Measurements from ENCODE around the gene ZNF19.

ZNF19 gene

DNA sequence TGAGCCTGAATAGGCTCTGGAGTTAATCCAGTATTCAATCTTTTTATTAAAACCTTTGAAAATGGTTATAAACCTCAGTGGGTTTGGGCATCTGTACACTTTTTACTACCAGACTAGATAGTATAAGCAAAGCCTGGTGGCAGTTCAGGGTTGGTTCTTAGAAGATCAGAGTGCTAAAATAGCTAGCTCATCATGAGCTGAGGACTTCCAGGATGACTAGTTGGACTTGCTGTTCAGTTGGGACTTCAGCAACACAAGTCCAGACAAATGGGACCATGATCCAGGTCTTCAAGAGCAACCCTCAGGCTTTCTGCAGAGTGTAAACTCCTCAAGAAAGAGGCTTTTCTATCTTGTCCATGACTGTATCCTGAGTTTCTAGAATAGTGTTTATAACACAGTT lies 1.2 kb upstream of the ZNF19 start:
- no peak for DNase-seq (ENCODE audit: low read depth in 3 of 3)

DNA sequence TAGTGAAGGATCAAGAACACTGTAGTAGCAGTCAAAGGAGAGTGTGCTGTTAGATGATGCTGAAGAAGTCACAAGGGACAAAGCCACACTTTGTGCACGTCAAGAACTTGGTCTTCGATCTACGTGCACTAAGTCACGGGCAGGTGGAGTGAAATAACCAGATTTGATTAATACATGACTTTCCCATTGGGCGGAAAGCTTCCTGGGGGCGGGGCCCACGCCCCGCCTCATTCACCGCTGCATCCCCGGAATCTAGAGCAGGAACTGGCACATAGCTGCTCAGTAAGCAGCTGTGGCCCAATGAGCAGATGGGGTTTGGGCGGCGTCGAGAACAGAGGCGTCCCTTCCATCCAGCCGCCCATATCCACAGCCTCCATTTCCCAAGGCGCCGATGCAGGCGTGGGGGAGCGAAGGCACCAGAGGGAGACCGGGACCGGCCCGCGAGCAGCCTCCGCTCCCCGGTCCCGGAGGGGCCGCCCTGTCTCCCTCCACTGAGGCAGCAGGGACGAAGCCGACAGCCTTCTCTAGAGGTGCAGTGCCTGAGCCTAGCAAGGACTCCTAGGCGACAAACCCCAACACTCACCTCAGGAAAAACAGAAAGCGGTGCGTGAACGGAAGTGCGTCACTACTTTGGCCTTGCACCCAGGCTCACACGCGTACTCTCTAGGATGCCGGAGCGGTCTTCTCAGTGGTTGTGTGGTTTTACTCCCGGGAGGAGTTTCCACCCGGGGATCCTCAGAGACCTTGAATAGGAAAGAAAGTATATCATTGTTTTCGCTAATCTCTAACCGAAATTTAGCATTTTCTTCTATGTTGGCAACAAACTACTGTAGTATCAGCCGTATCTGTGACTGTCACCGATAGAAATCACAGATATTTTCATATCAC lies 4.9 kb downstream of the ZNF19 start:
- peak; percentile 51 to 67 (median 62) for DNase-seq (ENCODE audit: low read depth in 3 of 3)

DNA sequence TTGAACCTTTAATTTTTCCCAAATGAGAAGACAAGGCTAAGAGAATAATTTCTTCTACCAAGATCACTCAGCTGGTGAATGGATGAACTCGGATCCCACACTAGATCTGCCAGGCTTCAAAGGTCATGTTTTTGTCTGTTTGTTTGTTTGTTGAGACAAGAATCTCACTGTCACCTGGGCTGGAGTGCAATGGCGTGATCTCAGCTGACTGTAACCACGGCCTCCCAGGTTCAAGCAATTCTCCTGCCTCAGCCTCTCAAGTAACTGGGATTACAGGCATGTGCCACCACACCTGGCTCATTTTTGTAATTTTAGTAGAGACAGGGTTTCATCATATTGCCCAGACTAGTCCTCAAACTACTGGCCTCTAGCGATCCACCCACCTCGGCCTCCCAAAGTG lies 6.6 kb downstream of the ZNF19 start:
- DNase-seq (ENCODE audit: low read depth in 3 of 3) = no peak

DNA sequence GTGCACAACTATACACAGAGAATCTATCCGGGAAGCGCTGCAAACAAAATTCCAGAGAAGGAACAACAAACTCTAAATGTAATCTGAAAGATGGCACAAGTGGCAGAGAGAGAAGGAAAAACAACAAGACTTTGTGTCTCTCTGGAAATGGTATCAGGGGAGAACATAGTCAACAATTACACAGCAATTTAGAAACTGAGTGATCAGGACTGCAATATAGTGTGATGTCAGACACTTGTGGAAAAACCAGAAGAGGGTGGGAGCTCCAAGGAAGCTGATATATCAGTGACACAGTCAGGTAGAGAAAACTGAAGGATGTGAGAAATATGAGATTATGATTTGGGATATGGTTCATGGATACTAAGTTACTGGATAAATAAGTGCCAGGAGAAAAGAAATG lies 8.2 kb downstream of the ZNF19 start:
- DNase-seq (ENCODE audit: low read depth in 3 of 3) = no peak

DNA sequence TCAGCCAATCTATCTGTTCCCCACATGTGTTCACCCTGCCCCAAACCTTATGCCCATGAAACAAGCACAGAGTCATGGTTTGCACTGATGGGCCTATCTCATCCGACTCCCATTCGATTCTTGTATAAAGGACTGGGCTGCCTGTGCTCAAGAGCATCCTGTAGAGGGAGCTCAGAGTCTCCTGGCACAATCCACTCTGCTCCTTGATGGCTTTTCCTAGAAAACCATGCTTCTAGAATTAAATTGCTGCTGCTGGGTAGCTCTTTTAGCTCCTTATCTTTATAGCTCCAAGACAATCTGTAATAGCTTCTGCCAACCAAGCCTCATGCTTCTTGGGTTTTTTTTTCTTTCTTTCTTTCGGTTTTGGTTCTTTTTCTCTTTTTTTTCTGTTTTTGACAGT lies 9.7 kb downstream of the ZNF19 start:
- no peak for DNase-seq (ENCODE audit: low read depth in 3 of 3)

DNA sequence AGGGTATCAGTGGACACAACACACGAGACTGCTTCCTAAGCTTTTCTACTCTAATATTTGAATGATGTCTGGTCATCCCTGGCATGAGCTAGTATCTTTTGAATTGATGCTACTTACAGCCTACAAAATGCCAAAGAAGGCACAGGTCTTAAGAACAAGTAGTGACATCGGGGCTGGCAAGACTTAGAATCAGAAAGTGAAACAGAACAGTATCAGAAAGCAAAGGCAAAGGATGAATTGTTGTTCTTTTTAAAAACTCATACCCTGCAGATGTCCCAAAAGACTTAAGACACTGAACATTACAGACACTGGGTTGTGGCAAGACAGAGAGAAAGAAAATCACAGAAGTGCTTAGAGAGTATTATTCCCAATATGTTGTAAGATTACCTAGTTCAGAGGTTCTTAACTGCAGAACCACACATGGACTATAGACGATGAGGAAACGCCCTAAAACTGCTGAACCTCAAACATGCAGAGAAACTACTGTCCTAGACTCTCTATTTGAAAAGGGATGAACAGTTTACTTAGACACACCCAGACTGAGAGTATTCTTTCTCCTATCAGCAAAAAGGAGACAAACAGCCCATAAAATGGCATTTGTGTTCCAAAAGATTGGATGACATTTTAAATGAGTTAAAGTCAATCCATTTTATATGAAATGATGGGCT lies 12.5 kb downstream of the ZNF19 start:
- no peak for DNase-seq (ENCODE audit: low read depth in 3 of 3)

DNA sequence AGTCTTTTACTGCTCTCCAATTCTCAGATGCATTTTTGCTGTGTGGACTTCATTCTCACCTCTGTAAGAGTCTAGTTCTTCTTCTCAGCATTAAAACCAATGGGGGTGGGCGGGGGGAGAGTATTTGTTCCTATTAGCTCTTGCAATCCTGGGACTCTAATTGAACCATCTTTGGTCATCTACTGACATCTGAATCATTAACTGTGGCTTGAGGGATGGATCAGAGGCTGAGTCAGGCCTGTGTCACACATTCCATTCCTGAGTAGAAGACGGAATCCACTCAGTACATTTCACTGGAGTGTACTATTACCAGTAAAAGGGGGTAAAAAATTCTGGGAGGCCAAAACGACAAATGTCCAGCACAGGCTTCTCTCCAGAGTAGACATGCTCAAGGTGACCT lies 14.3 kb downstream of the ZNF19 start:
- no peak for DNase-seq (ENCODE audit: low read depth in 3 of 3)

DNA sequence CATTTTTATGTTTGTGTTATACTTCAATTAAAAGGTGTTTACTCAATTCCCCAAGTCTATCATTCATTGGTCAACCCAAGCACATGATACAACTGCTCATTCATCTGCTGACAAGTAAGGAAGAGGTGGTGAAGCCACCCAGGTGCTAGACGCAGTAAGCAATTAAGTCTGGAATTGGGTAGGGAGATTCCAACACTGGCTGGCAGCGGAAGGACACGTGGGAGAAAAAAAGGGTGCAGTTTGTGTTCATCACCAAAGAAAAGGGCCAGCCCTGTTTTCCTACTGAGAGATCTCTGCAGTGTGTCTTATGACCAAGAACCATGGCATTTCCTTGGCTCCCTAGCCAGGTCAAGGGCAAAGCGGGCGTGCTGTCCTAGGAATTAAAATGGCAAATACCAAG lies 15.2 kb downstream of the ZNF19 start:
- DNase-seq (ENCODE audit: low read depth in 3 of 3) = no peak

DNA sequence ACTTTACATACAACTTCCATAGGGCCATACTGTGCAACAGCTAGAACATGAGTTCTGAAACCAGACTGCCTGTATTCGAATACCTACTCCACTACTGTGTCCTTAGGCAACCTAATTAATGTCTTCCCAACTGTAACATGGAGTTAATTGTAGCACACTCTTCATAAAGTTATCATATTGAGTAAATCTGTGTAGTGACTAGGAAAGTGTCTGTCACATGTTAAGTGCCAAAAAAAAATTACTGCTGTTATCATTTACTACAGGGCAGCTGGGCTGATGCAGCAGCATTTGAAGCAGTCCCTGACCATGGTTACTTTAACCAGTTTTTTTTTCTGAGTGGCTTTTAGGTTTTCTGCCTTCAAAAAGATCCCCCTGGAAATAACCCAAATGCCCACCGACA lies 16.2 kb downstream of the ZNF19 start:
- no peak for DNase-seq (ENCODE audit: low read depth in 3 of 3)

DNA sequence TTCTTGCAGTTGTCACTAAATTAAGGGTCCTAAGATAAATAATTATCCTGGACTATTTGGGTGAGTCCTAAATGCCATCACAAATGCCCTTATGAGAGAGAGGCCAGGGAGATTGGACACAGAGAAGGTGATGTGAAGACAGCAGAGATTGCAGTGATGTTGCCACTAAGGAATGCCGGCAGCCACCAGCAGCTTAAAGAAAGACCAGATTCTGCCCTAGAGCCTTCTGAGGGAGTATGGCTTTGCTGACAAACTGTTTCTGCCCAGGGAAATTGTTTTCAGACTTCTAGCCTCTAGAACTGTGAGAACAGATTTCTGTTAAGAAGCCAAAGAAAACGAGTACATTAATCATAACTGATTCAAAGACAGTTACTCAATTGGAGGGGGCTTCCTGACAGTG lies 17.1 kb downstream of the ZNF19 start:
- DNase-seq (ENCODE audit: low read depth in 3 of 3) = no peak

DNA sequence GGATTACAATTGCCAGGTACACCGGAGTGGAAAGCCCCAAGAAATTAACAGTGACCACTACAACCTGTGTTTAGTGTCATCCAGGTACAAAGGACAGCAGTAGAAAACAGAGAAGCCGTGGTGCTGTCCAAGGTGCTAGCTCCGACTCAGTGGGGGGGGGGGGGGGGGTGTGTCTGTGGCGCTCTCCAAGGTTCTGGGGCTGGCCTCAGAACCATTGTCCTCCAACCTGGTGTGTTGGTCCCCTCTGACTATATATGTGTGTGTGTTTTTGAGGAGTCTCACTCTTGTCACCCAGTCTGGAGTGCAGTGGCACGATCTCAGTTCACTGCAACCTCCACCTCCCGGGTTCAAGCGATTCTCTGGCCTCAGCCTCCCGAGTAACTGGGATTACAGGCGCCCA lies 21.3 kb downstream of the ZNF19 start:
- peak in 1 of 3 donors; percentile 15 for DNase-seq (ENCODE audit: low read depth in 3 of 3)

DNA sequence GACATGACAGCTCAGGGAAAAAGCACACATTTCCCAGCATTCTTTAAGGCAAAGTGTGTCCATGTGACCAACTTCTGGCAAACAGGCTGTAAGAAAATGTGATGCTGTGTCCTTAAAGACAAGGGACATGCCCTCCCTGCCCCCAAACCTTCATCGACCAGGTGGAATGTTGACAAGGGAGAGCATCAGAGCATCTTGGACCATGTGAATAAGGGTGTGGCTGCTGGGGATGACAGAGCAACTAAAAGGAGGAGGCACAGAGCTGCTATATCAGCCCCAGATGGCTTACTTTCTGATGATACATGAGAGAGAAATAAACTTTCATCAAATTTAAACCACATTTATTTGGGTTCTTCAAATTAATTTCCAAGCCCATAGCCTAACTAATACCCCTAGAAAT lies 24.9 kb downstream of the ZNF19 start:
- no peak for DNase-seq (ENCODE audit: low read depth in 3 of 3)

DNA sequence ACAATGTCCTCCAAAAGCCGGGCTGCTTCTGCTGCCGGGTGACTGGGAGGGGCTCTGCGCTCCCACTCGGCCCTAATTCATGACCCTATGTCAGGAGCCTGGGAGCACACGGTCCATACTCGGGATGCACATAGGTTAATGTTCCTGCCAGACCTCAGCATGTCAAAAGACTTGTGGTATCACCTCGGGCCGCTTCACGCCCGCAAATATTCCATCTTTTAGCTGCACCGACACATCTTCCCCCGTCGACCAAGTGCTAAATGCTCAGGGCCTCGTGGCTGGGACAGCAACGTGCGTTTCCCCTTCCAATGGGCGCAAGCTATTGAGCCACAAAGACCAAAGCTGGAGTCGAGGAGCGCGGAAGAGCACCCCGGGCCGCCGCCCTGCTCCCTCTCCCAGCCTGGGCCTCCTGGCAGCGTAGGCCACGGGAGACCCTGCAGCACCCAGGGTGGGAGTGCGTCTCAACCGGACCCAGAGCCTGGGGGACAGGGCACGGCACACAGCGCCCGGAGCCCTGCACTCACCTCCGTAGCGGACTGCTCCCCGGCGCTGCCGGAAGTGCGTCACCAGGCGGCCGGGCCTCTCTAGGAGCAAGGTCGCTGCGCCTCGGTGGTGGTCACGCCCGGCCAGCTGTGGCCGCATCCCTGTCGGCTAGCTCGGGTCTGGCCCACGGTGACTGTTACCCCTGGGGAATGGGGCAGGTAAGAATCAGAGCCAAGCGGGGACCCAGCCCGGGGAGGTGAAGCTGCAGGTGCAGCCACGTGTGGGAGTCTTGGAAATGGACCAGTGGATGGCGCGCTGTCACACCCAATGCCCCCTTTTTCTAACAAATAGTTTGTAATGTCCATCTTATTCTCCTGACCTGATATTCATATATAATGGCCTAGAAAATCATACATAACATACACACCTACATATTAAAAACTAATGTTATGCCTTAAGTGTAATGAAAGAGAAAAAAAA lies 27.2 kb downstream of the ZNF19 start, which contains the start of gene ZNF23:
ZNF23 (minus strand) TSS at position 562 of the 963 bp plus-strand sequence. CDS start 5,451 bp downstream, outside the sequence.
- DNase-seq (ENCODE audit: low read depth in 3 of 3) = peak; percentile 53 to 73 (median 58)

DNA sequence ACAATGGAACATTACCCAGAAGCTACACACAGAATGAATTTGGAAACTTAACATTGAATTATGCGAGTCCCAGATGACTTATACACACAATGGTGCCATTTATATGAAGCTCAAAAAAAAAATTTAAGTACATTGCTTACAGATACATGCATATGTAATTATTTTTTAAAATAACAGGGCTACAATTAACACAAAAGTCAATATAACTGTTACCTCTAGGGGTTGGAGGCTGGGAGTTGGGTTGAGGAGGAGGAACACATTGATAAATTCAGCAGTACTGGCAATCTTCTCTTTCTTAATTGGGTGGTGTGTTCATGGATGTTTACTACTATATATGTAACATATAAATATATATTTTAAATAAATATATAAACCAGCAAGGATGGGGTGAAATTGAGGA lies 28.2 kb downstream of the ZNF19 start:
- no peak for DNase-seq (ENCODE audit: low read depth in 3 of 3)

DNA sequence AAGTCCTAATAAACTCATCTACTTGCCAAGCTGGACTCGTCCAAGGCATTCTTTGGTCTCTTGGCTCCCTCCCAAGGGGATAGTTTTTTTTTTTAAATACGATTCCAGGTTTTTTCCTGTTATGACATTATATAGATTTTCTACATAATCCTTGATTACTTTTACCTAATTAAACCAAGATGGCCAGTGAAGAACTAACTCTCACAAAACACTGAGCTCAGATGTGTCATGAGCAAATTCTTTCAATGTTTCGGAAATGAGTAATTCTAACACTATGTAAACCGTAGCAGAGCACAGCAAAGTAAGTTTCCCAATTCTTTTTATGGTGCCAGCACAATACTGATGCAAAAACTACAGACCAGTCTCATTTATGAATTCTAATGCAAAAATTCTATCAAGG lies 28.9 kb downstream of the ZNF19 start:
- DNase-seq (ENCODE audit: low read depth in 3 of 3) = no peak

DNA sequence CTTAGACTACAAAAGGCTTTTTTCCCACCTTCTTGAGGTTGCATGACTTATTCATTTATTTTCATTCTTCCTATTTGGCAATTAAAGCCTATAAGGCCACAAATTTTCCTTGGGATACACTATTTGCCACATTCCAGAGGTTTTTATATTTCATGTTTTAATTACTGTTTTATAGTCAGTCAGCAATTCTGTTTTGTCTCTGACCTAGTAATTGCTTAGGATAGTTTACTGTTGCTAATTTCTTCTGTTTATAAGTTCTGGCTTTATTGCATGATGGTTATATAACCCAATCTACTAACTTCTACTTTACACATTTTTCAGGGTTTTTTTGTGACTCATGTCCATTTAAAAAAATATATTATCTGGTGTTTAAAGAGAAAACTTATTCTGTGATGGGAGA lies 29.6 kb downstream of the ZNF19 start:
- no peak for DNase-seq (ENCODE audit: low read depth in 3 of 3)

DNA sequence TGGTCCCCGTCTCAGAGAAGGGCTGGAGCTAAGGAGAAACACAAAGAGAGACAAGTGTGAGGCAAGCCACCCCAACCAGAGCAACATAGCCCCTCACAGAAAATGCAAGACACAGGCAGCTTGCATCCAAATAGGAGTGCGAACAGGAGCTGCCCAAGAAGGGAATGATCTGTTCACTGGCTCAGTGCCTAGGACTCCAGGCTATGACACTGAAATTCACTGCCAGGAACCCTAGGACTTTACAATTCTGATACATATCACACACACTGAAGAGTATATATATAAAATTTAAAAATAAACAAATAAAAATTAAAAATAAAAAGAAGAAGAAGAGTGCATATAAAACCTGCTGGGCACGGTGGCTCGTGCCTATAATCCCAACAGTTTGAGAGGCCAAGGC lies 32.3 kb downstream of the ZNF19 start:
- DNase-seq (ENCODE audit: low read depth in 3 of 3) = no peak

DNA sequence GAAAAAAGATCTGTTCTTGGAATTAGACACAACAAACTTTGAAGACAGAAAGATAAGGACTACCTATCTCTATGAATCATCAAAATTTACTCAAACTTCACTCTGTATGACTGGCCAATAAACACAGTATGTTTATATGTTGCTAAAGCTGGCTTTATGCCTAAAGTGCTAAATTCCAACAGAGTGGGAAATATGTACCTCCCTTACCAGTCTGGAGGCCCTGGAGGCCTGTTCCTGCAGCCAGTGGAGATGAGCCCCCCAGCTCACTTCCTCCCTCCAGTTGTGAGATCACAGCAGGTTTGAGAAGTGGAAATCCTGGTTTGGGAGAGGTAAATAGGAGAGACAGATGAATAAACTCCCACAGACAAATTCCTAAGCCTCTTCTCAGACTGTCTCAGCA lies 36.1 kb downstream of the ZNF19 start:
- DNase-seq (ENCODE audit: low read depth in 3 of 3) = no peak

DNA sequence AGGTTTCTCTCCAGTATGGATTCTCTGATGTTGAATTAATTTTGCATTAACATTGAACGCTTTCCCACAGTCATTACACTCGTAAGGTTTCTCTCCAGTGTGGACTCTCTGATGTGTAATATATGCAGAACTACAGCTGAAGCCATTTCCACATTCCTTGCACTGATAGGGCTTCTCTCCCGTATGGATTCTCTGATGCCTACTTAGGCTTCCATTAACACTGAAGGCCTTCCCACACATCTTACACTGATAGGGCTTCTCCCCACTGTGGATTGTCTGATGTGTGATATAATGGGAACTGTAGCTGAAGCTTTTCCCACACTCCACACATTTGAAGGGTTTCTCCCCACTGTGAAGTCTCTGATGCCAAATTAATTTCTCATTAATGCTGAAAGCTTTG lies 40.1 kb downstream of the ZNF19 start:
- DNase-seq (ENCODE audit: low read depth in 3 of 3) = no peak

DNA sequence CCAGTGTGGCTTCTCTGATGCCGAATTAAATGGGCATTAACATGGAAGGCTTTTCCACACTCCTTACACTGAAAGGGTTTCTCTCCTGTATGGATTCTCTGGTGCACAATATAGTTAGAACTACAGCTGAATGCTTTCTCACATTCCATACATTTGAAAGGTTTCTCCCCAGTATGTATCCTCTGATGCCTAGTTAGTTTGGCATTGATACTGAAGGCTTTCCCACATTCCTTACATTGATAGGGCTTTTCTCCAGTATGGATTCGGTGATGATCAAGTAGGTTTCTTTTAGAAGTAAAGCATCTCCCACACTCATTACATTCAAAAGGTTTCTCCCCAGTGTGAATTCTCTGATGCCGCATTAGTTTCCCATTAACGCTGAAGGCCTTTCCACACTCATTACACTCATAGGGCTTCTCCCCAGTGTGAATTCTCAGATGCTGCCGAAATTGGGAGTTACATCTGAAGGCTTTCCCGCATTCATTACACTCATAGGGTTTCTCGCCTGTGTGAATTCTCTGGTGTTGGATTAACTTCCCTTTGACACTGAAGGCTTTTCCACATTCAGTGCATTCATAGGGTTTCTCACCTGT lies 40.8 kb downstream of the ZNF19 start:
- DNase-seq (ENCODE audit: low read depth in 3 of 3) = no peak

DNA sequence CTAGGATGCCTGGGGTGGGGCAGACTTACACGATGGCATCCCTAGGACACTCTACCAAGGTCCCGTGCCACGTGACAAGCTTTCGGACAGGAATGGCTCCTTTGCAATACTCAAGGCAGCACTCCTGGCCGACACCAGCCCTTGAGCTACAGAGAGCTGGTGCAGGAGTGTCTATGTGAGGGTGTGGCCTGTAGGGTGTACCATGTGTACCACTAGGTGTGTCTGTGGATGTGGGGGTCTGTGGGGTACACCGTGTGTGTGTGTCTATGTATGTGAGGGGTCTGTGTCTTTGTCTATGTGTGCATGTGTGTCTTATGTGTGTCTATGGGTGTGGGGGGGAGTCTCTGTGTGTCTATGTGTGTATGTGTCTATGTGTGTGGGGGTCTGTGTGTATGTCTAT lies 45.4 kb downstream of the ZNF19 start:
- no peak for DNase-seq (ENCODE audit: low read depth in 3 of 3)

DNA sequence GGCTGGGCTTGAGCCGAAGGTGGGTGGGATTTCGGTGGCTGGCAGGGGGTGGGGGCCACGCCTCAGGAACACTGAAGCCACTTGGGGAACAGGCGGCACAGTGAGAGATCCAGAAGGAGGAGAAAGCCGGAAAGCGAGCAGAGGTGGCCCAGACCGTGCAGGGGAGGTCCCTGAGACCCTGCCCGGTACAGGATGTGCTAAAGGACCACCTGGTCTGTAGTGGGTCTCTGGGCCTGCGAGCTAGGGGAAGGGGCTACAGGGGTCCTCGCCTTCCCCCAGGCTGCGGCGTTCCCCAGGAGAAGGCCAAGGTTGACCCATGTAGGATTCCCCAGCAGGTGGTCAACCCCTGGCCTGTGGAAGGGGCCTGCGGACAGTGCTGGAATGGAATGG lies 47.1 kb downstream of the ZNF19 start, which contains the start of gene TLE7:
TLE7 (minus strand) TSS at position 4 of the 390 bp plus-strand sequence. CDS start 8,730 bp downstream, outside the sequence.
- no peak for DNase-seq (ENCODE audit: low read depth in 3 of 3)

All from stimulated activated CD4-positive, alpha-beta T cell treated with anti-CD3 and anti-CD28 coated beads, TNF-alpha, amount 100 ng/mL, for 48 hours (primary cell).